ENCODE results near the gene AP1S1. TPM values are rescaled to one million over a fixed set of nuclear protein-coding genes. Genes with fewer than 3 reads are reported as not detected.
"Not testable (repeated sequence)": the region's sequence is repeated elsewhere in the genome, so short reads cannot be mapped to it uniquely, and the experiment has no call there.

Gene AP1S1
- total and polyA plus RNA-seq, 7 donors = 15.8 to 135 (median 31.4) TPM

GRCh38 chr7:101195884-101196283 is 41.6 kb downstream of the AP1S1 start:
- H3K4me3 ChIP-seq = no peak overlapping the region
- peaks cover 2 to 71% (median 16%) of the 10 kb centered on the region in 3 donors for H3K27me3 ChIP-seq
- intact Hi-C loops (cut with DNase I) = loop anchor here (10.0 kb wide), 1 partner anchor 51 kb away; no protein-coding TSS in a partner anchor
- H3K9me3 ChIP-seq = no peaks in the 10 kb centered on the region
- DNase-seq = no peak
- no peak for TF ChIP-seq POLR2A (IDR thresholded peaks at IDR 0.05)
- no peak for TF ChIP-seq EP300 (IDR thresholded peaks at IDR 0.05)
- WGBS, 2 donors = 87 to 93% methylated on average over 17 of the region's 17 CpGs
- H3K27ac ChIP-seq = no peak overlapping the region
- H3K36me3 ChIP-seq = no peaks in the 10 kb centered on the region
- H3K4me1 ChIP-seq = no peaks in the 10 kb centered on the region

GRCh38 chr7:101197991-101198390 is 43.7 kb downstream of the AP1S1 start:
- intact Hi-C loops (cut with DNase I) = loop anchor here (10.0 kb wide), 1 partner anchor 53 kb away; no protein-coding TSS in a partner anchor
- Histone ChIP-seq H3K27me3 (peaks cover 19 to 92% (median 33%) of the 10 kb centered on the region in 3 donors), H3K4me1 (peaks cover 0 to 11% (median 10%) of the 10 kb centered on the region in 4 donors), H3K4me3 (no peak overlapping the region), H3K9me3 (no peaks in the 10 kb centered on the region), H3K36me3 (no peaks in the 10 kb centered on the region), H3K27ac (no peak overlapping the region)
- 83 to 92% methylated on average over 21 of the region's 21 CpGs for WGBS, 2 donors
- no peak for TF ChIP-seq EP300 (IDR thresholded peaks at IDR 0.05)
- no peak for TF ChIP-seq CTCF (IDR thresholded peaks at IDR 0.05)
- no peak for TF ChIP-seq POLR2AphosphoS5 (IDR thresholded peaks at IDR 0.05)
- TF ChIP-seq POLR2A (IDR thresholded peaks at IDR 0.05) = no peak
- no peak for DNase-seq

- 78 to 92% methylated on average over 14 of the region's 14 CpGs for WGBS, 2 donors
- TF ChIP-seq POLR2A (IDR thresholded peaks at IDR 0.05) (no peak), POLR2AphosphoS5 (IDR thresholded peaks at IDR 0.05) (no peak), EP300 (IDR thresholded peaks at IDR 0.05) (no peak), CTCF (IDR thresholded peaks at IDR 0.05) (no peak)
- peaks cover 0 to 11% (median 10%) of the 10 kb centered on the region in 4 donors for H3K4me1 ChIP-seq
- H3K4me3 ChIP-seq = no peak overlapping the region
- DNase-seq = no peak
- no peaks in the 10 kb centered on the region for H3K36me3 ChIP-seq
- no peaks in the 10 kb centered on the region for H3K9me3 ChIP-seq
- peaks cover 19 to 94% (median 33%) of the 10 kb centered on the region in 3 donors for H3K27me3 ChIP-seq
- intact Hi-C loops (cut with DNase I) = loop anchor here (10.0 kb wide), 1 partner anchor 54 kb away; no protein-coding TSS in a partner anchor
- no peak overlapping the region for H3K27ac ChIP-seq
Observed at GRCh38 chr7:101198476-101198875, 44.2 kb downstream of the AP1S1 start.

GRCh38 chr7:101199522-101199921 is 45.2 kb downstream of the AP1S1 start:
- intact Hi-C loops (cut with DNase I) = loop anchor here (10.0 kb wide), 1 partner anchor 55 kb away; no protein-coding TSS in a partner anchor
- peaks cover 0 to 11% (median 10%) of the 10 kb centered on the region in 4 donors for H3K4me1 ChIP-seq
- WGBS, 2 donors = 95% methylated on average over 10 of the region's 10 CpGs

GRCh38 chr7:101200504-101200861 is 46.2 kb downstream of the AP1S1 start:
- H3K36me3 ChIP-seq = no peaks in the 10 kb centered on the region
- H3K27ac ChIP-seq = no peak overlapping the region
- no peaks in the 10 kb centered on the region for H3K9me3 ChIP-seq
- 67 to 77% methylated on average over 2 of the region's 2 CpGs for WGBS, 2 donors
- no peak for TF ChIP-seq EP300 (IDR thresholded peaks at IDR 0.05)
- TF ChIP-seq CTCF (IDR thresholded peaks at IDR 0.05) = no peak
- TF ChIP-seq POLR2A (IDR thresholded peaks at IDR 0.05) = no peak
- no peak for TF ChIP-seq POLR2AphosphoS5 (IDR thresholded peaks at IDR 0.05)
- intact Hi-C loops (cut with DNase I) = no loop called here
- H3K4me3 ChIP-seq = no peak overlapping the region
- DNase-seq = no peak
- H3K27me3 ChIP-seq = peaks cover 19 to 85% (median 33%) of the 10 kb centered on the region in 3 donors
- peaks cover 0 to 11% (median 10%) of the 10 kb centered on the region in 4 donors for H3K4me1 ChIP-seq

More at GRCh38 chr7:101199522-101199921, 45.2 kb downstream of the AP1S1 start:
- not testable (repeated sequence) for H3K36me3 ChIP-seq, H3K27ac ChIP-seq, DNase-seq, H3K4me3 ChIP-seq, H3K9me3 ChIP-seq
- peaks cover 19 to 89% (median 33%) of the 10 kb centered on the region in 3 donors for H3K27me3 ChIP-seq
